Heart right ventricle (tissue), 16 donors: ENCODE data around the gene CCDC175. TPM values are rescaled to one million over a fixed set of nuclear protein-coding genes. Genes with fewer than 3 reads are reported as not detected.

ENCODE experiments used
- ATAC-seq, 8 donors: fragments of 200-7000 bp; cut with Tn5 transposase; one replicate each; pipeline ENCODE4 v1.9.1; 2020; ENCODE audit warnings: mild to moderate bottlenecking in 8 of 8, moderate library complexity in 8 of 8, moderate number of reproducible peaks in 1 of 8
- DNase-seq, 2 donors: peaks; one replicate each; pipeline ENCODE4 v3.0.0-alpha.2; 2020
- H3K27ac ChIP-seq, 10 donors: fragments of 200-600 bp; sonication (generic) in 2 of 10; one replicate each; pipeline versions ENCODE4 v1.5.0 to v1.8.0; 2020 to 2022; ENCODE audit warnings: mild to moderate bottlenecking in 3 of 10
- H3K27me3 ChIP-seq, 7 donors: fragments of 200-600 bp; one replicate each; pipeline ENCODE4 v1.8.0; 2021 to 2022; ENCODE audit warnings: mild to moderate bottlenecking in 2 of 7
- H3K36me3 ChIP-seq, 9 donors: fragments of 200-600 bp; sonication (generic) in 1 of 9; one replicate each; pipeline versions ENCODE4 v1.5.0 to v1.8.0; 2020 to 2022; ENCODE audit warnings: mild to moderate bottlenecking in 2 of 9
- H3K4me1 ChIP-seq, 9 donors: fragments of 200-600 bp; sonication (generic) in 1 of 9; one replicate each; pipeline versions ENCODE4 v1.5.0 to v1.8.0; 2020 to 2022; ENCODE audit warnings: mild to moderate bottlenecking in 4 of 9
- H3K4me3 ChIP-seq, 10 donors: fragments of 200-600 bp; sonication (generic) in 2 of 10; one replicate each; pipeline versions ENCODE4 v1.5.0 to v1.8.0; 2020 to 2022; ENCODE audit warnings: mild to moderate bottlenecking in 7 of 10, moderate library complexity in 2 of 10
- H3K9me3 ChIP-seq, 11 donors: fragments of 200-600 bp in 10 of 11; sonication (generic) in 2 of 11; one replicate each; pipeline versions ENCODE4 v1.5.0 to v1.8.0; 2013 to 2022; ENCODE audit warnings: mild to moderate bottlenecking in 2 of 11, control low read depth in 1 of 11, moderate library complexity in 1 of 11
- CTCF ChIP-seq, 9 donors: fragments of 200-600 bp; sonication (generic) in 2 of 9; IDR thresholded peaks; one replicate each; pipeline versions ENCODE4 v1.5.0 to v1.8.0; 2021 to 2022; ENCODE audit warnings: antibody characterized with exemption in 9 of 9, mild to moderate bottlenecking in 5 of 9, moderate library complexity in 1 of 9
- WGBS, 2 donors: extraction: QIAGEN DNeasy Blood & Tissue Kit; methylation state at CpG; one replicate each; pipeline ENCODE4 v1.1.7; 2013; ENCODE audit warnings: inconsistent platforms in 1 of 2; 5-methylcytosine and 5-hydroxymethylcytosine counted together
- intact Hi-C, 10 donors: fragments of 100-400 bp; cut with DNase I; formaldehyde crosslinking; loops; one replicate each; pipeline versions ENCODE4 v1.11.1 to v1.14.2; 2022
- polyA plus RNA-seq, 2 donors: library from polyadenylated mRNA; stranded (reverse); fragments of 200-250 nt; gene quantifications; one replicate each; pipeline ENCODE4 v1.2.3, GENCODE V29; 2013
- total RNA-seq, 10 donors: library from RNA; stranded (reverse); fragmentation: NEBNext Ultra II Directional in 3 of 10; extraction: Animal tissue kit (Norgen Biotek cat#: 25700) in 3 of 10; gene quantifications; one replicate each; pipeline versions ENCODE4 v1.2.1 to v1.2.4, GENCODE V29; 2021 to 2023
- donor health status: Arrhythmogenic right ventricular cardiomyopathy.
- donor health status: ischemic (EF 13 %, LVEDD 7.1; RV severe dilation, severe dysfunction).
- donor health status: healthy with polysubstance abuse.
- donor health status: DM: no; HTN: yes; CAD: no.
- donor health status: DM: no; HTN: no; CAD: no.
- donor health status: ischemic (EF 25% LVEDD 6.9; RV normal size, moderate dysfunction).
- donor health status: ischemic (EF 25% LVEDD 5.7; RV mildly dilated, moderate dysfunction).
- donor health status: healthy.
- donor health status: DM: yes; HTN: yes; CAD: no.
- donor health status: Ischemic cardiomyopathy.
- donor health status: ischemic (EF 35%, LVEDD 5.7; RV mildly dilated, moderate dysfunction).
- donor health status: nonischemic (EF 11% LVEDD 7.7; RV severe dilation, severe dysfunction).
- donor health status: DM: yes; HTN: yes; CAD: no.
- donor health status: PGD.
- donor health status: ischemic (EF 29% LVEDD 5.4; RV normal size, mild dysfunction).
- donor health status: nonischemic (EF 23%, LVEDD 6.1; RV moderate dilation, normal function).

CCDC175 gene
- total and polyA plus RNA-seq, 12 donors: not detected

DNA sequence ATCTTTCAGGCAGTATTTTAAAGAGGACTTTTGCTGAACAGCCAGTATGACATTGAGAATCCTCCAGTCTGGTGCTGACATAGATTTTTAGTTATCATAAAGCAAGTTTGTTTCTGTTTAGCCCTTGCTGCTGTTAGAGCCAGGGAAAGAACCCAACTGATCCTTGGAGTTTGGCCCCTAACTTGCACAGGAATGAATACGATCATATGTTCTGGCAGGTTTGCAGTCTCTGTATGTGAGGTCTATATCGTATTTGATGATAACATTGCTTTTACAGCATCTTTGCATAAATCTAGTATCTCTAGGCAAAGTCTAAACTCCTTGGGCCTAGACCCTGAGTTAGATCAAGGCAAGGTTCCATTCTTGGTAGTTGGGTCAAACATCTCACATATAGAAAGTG is 4.3 kb upstream of the CCDC175 start:
- 79% methylated on average over 2 of the region's 2 CpGs for WGBS, 2 donors
- H3K4me1 ChIP-seq: peaks cover 0 to 16% (median 5%) of the 10 kb centered on the region in 9 donors
- H3K4me3 ChIP-seq: no peak overlapping the region
- intact Hi-C loops: no loop called here
- H3K36me3 ChIP-seq: no peaks in the 10 kb centered on the region
- DNase-seq (no peak), ATAC-seq (no peak)
- no peak overlapping the region for H3K27ac ChIP-seq
- TF ChIP-seq CTCF (IDR thresholded peaks at IDR 0.05): no peak
- H3K27me3 ChIP-seq: peaks cover 0 to 45% (median 18%) of the 10 kb centered on the region in 7 donors
- no peaks in the 10 kb centered on the region for H3K9me3 ChIP-seq

DNA sequence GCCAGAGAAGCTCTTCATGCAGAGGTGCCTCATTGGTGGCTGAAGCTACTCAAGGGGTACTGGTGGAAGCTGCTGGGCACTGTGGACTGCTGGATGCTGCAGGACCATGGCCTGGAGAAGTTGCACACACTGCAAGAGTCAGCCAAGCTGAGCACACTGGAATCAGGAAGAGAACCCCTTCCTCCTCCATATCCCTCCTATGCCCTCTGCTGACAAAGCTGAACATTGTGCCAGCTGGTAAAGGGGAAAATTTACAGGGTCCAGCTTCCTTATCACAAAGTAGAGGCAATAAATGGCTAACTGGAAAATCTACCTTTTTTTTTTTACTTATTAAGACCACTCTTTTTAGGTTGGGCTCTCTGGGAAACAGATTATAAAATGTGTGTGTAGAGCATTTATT is 6.5 kb downstream of the CCDC175 start:
- no peaks in the 10 kb centered on the region for H3K4me1 ChIP-seq
- ATAC-seq (no peak), DNase-seq (no peak)
- intact Hi-C loops: loop anchor here in 2 of 10 donors (10.0 kb wide), 2 partner anchors 65 to 445 kb away; no protein-coding TSS in a partner anchor
- no peaks in the 10 kb centered on the region for H3K36me3 ChIP-seq
- H3K9me3 ChIP-seq: no peaks in the 10 kb centered on the region
- no peak overlapping the region for H3K27ac ChIP-seq
- TF ChIP-seq CTCF (IDR thresholded peaks at IDR 0.05): no peak
- peaks cover 0 to 22% (median 3%) of the 10 kb centered on the region in 7 donors for H3K27me3 ChIP-seq
- no peak overlapping the region for H3K4me3 ChIP-seq

DNA sequence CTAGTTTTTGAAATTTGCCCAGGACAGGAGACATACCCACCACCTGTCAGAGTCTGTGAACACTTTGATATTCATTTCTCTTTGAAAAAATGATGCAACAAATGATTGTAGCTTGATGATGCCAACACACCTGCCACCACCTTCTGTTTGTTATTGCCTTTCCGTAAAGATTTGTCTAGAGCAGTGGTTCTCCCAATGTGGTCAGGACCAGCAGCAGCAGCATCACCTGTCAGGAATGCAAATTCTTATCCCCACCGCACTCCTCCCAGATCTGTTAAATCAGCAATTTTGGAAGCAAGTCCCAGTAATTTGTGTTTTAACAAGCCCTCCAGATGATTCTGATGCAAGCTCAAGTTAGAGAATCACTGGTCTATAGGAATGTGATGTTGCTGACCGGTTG is 9.9 kb downstream of the CCDC175 start:
- Histone ChIP-seq H3K27ac (no peak overlapping the region), H3K9me3 (no peaks in the 10 kb centered on the region), H3K36me3 (no peaks in the 10 kb centered on the region), H3K4me1 (no peaks in the 10 kb centered on the region), H3K27me3 (peaks cover 0 to 33% (median 6%) of the 10 kb centered on the region in 7 donors), H3K4me3 (no peak overlapping the region)
- no peak for DNase-seq
- TF ChIP-seq CTCF (IDR thresholded peaks at IDR 0.05): no peak
- intact Hi-C loops: no loop called here
- ATAC-seq: no peak
- 73 to 75% methylated on average over 3 of the region's 3 CpGs for WGBS, 2 donors

- no peak for TF ChIP-seq CTCF (IDR thresholded peaks at IDR 0.05)
- no peak for ATAC-seq
- no peak overlapping the region for H3K27ac ChIP-seq
- no peak overlapping the region for H3K4me3 ChIP-seq
- intact Hi-C loops: no loop called here
- H3K4me1 ChIP-seq: no peaks in the 10 kb centered on the region
- DNase-seq: no peak
- WGBS, 2 donors: 33 to 54% methylated on average over 1 of the region's 1 CpG
- H3K9me3 ChIP-seq: no peaks in the 10 kb centered on the region
- no peaks in the 10 kb centered on the region for H3K36me3 ChIP-seq
- peaks cover 0 to 33% (median 6%) of the 10 kb centered on the region in 7 donors for H3K27me3 ChIP-seq
Observed at GRCh38 chr14:59566296-59566695, 10.3 kb downstream of the CCDC175 start.
